HL-60 (cell line): ENCODE data around the gene PLXDC2.

ENCODE experiments used
- GABPA ChIP-seq: IDR thresholded peaks from 2 replicates; pipeline ENCODE4 v1.6.1; 2012; ENCODE audit warnings: low read depth
- POLR2AphosphoS5 ChIP-seq: IDR thresholded peaks from 2 replicates; pipeline ENCODE4 v1.6.1; 2012; ENCODE audit warnings: low read depth
- SPI1 ChIP-seq: IDR thresholded peaks from 2 replicates; pipeline ENCODE4 v1.6.1; 2012; ENCODE audit warnings: low read depth, mild to moderate bottlenecking, borderline replicate concordance
- TF ChIP-seq, protein P1 (sequence below): IDR thresholded peaks from one replicate; pipeline ENCODE4 v1.5.1; 2011; ENCODE audit warnings: low read length, control low read depth, inconsistent platforms; ENCODE audit not compliant: insufficient read depth
- TF ChIP-seq, protein P2 (sequence below): IDR thresholded peaks from 2 replicates; pipeline ENCODE4 v1.6.1; 2012; ENCODE audit warnings: low read depth; ENCODE audit not compliant: insufficient replicate concordance

DNA sequence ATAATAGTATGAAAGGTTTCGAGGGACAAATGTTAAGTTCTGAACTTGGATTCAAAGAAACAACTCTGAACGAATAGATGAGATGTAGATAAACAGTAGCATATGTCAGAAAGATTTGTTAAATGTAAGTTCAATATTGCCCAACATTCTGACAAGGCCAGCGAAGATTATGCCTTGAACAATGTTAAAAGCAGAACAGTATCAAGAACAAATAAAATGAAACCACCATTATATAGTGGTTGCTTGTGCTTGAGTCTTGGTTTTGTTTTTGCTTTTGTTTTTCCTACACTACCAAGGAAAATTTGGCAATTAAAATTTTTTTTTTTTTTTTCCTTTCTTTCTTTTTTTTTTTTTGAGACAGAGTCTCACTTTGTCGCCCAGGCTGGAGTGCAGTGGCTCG is 66.4 kb downstream of the PLXDC2 start:
- TF ChIP-seq GABPA = no peak
- TF ChIP-seq, protein P1, sequence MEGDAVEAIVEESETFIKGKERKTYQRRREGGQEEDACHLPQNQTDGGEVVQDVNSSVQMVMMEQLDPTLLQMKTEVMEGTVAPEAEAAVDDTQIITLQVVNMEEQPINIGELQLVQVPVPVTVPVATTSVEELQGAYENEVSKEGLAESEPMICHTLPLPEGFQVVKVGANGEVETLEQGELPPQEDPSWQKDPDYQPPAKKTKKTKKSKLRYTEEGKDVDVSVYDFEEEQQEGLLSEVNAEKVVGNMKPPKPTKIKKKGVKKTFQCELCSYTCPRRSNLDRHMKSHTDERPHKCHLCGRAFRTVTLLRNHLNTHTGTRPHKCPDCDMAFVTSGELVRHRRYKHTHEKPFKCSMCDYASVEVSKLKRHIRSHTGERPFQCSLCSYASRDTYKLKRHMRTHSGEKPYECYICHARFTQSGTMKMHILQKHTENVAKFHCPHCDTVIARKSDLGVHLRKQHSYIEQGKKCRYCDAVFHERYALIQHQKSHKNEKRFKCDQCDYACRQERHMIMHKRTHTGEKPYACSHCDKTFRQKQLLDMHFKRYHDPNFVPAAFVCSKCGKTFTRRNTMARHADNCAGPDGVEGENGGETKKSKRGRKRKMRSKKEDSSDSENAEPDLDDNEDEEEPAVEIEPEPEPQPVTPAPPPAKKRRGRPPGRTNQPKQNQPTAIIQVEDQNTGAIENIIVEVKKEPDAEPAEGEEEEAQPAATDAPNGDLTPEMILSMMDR = no peak
- TF ChIP-seq, protein P2, sequence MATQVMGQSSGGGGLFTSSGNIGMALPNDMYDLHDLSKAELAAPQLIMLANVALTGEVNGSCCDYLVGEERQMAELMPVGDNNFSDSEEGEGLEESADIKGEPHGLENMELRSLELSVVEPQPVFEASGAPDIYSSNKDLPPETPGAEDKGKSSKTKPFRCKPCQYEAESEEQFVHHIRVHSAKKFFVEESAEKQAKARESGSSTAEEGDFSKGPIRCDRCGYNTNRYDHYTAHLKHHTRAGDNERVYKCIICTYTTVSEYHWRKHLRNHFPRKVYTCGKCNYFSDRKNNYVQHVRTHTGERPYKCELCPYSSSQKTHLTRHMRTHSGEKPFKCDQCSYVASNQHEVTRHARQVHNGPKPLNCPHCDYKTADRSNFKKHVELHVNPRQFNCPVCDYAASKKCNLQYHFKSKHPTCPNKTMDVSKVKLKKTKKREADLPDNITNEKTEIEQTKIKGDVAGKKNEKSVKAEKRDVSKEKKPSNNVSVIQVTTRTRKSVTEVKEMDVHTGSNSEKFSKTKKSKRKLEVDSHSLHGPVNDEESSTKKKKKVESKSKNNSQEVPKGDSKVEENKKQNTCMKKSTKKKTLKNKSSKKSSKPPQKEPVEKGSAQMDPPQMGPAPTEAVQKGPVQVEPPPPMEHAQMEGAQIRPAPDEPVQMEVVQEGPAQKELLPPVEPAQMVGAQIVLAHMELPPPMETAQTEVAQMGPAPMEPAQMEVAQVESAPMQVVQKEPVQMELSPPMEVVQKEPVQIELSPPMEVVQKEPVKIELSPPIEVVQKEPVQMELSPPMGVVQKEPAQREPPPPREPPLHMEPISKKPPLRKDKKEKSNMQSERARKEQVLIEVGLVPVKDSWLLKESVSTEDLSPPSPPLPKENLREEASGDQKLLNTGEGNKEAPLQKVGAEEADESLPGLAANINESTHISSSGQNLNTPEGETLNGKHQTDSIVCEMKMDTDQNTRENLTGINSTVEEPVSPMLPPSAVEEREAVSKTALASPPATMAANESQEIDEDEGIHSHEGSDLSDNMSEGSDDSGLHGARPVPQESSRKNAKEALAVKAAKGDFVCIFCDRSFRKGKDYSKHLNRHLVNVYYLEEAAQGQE = no peak
- no peak for TF ChIP-seq POLR2AphosphoS5
- TF ChIP-seq SPI1 = no peak
